HG02763 (cell line): Measurements from ENCODE around the gene STMP1.

Experiments
- ATAC-seq: cut with Tn5 transposase; IDR thresholded peaks from one replicate; pipeline ENCODE4 v1.9.1; 2021; ENCODE audit warnings: mild to moderate bottlenecking, moderate library complexity; ENCODE audit not compliant: unreplicated experiment

Gene STMP1

GRCh38 chr7:135718794-135719437 lies 56.6 kb downstream of the STMP1 start:
- no peak for ATAC-seq

- no peak for ATAC-seq
Measured at GRCh38 chr7:135719688-135720087, 57.4 kb downstream of the STMP1 start.

DNA sequence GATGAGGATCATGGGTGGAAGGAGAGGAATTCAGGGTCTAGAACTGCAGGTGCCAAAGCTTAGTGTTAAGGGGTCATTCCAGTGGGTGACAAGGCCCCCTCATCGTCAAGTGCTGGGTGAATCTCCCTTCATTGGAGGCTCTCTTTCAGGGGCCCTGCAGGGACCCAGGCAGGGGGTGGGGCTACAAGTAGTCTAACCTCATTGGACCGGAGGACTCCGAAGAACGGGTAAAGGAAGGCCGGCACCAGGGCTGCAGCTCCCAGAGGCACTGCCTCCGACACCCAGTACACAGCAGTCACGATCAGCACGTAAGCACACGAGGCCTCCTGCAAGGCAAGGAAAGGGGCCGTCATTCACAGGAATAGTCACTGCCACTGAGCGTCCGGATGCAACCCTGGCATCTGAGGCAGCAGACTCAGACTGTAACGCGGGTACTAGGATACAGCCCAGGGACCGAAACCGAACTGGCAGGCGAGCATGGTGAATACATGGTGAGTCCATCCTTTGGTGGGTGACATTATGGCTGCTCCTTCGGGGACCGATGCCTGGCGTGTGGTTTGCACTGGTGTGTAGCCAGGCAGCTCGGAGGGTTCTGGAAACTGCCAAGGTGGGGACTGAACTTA lies 59.0 kb downstream of the STMP1 start:
- ATAC-seq = no peak

DNA sequence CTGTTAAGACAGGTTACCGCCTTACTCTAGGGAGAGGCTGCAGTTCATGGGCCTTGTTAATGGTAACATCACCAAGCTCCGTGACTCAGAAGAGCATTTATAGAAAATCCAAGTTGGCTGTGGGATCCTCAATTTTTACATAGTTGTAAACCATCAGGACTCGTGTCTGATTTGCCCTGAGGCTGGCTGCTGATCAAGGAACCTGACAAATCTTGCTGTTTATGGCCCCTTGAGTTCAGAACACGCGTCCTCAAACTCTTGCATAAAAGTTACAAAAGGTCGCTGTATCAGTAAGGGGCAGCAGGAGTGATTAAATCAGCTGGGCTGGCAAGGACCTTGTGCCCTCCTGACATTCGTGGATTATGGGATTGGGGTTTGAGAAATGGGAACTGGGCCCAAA lies 61.1 kb downstream of the STMP1 start:
- no peak for ATAC-seq
